Stimulated activated CD4-positive, alpha-beta T cell treated with anti-CD3 and anti-CD28 coated beads, TNF-alpha, amount 100 ng/mL, for 1 hour (primary cell): ENCODE results near the gene ADGRF3.
A peak's percentile ranks its signal among the peaks of the same experiment; 100 is the strongest.
"Not testable (repeated sequence)": the region's sequence is repeated elsewhere in the genome, so short reads cannot be mapped to it uniquely, and the experiment has no call there.

ENCODE experiments used
- DNase-seq, 3 donors: peaks; one replicate each; pipeline ENCODE4 v3.0.0-alpha.2; 2020; ENCODE audit warnings: low read depth in 3 of 3, low spot score in 1 of 3

Gene ADGRF3

DNA sequence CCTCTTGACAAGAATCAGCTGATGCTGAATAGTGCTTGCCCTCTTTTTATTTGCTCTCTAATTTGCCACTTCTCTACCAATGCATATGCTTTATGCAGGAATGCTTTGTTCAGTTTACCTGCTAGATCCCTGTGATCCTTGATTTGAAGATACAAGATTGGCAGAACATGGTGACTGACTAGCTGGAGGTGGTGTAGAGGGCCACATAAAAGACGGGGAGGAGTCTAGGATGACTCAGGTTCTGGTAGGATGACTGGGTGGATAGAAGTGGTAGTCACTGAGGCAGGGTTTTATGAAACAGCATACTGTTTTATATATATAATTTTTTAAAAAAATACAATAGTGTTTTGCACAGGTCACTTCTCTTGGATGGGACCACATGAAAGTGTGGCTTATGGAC lies 6.3 kb upstream of the ADGRF3 start:
- DNase-seq: no peak

DNA sequence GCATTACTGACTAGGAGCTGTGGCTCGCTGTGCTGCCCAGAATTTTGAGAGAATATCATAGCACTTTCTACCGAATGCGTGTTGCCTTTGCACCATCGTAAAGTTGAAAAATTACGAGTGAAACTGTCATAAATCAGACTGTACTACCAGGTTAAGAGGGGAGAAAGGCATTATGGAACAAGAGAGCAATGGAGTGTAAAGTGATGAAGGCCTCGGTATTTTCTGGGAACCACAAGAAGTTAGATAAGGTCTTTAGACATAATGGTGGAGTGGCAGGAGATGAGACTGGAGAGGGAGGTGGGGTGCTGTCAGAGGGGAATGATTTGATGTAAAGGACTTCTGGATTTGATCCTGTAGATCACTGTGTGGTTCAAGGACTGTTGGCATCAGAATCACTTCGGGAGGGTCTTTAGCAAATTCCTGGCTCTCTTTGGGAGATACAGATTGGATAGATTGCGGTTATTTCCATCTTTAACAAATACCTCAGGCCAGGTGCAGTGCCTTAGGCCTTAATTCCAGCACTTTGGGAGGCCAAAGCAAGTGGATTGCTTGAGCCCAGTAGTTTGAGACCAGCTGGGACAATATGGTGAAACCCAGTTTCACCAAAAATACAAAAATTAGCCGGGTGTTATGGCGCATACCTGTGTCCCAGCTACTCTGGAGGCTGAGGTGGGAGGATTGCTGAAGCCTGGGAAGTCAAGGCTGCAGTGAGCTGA lies 4.9 kb upstream of the ADGRF3 start:
- DNase-seq: no peak

DNA sequence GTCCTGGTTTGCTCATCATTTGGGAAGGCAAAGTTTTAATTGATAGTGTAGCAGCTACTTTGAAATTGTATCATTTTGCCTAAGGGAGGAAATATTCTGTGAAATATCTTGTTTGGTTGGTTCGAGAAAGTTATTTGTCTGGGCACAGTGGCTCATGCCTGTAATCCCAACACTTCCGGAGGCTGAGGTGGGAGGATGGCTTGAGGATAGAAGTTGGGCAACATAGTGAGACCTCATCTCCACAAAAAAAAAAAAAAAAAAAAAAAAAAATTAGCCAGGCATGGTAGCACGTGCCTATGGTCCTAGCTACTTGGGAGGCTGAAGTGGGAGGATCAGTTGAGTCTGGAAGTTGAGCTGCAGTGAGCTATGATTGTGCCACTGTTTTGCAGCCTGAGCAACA lies 3.1 kb upstream of the ADGRF3 start:
- DNase-seq: no peak

DNA sequence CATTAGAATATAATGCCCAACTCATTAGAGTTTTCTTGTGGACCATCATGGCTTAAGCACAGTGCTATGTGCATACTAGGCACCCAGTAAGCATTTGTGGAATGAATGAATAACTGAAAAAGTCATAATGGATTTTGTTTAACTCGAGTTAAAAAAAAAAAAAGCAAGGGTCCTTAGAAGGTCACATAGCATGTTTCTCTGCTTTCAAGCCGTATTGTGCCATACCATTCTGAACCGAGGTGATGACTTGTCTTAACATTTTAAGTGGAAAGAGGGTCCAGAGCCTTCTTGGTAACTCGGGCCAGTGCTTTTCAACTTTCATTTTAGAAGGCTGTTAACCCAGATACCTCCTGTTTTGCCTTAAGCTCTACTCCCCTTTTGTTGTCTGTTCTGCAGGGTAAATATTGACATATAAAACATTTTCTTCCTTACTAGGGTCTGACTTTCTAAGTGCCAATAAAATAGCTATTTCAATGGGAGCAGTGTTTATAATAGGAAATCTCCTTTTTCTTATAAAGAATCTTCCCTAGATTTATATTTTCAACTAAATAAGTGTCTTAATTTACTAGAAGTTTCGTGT lies 787 bp upstream of the ADGRF3 start:
- DNase-seq: no peak

DNA sequence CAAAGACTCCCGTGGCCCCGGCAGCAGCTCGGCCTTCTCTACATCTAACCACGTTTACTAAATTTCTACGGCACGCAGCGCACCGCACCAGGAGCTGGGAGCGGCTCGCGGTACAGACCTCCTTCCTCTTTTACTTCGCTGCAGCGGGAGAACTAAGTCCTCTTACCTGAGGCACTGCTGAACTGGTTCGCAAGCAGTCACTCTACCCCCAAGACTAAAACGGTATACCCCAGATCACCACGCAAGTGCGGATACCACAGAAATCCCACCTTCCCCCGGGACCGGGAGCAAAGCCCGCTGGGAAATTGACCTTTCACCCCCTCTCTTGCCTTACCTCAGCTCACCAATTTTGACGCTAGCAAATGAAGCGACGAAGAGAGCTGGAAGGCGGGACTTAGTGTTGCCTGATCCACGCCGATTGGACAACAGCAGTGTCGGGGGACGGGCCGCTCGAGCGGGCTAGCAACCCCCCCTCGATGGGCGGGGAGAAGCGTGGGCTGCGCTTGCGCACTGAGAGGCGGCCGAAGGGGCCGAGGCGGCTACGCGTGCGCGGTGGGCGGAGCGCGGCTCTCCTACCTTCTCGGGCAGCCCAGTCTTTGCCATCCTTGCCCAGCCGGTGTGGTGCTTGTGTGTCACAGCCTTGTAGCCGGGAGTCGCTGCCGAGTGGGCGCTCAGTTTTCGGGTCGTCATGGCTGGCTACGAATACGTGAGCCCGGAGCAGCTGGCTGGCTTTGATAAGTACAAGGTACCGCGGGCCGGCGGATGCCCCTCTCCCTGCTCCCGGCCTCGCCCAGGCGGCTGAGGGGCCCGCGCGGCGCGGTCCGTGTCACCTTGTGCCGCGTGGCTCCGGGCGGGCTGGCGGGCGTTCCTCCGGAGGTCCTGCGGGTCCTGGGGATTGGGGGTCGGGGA lies 790 bp downstream of the ADGRF3 start, which contains the start of gene SELENOI:
TSS of gene SELENOI (plus strand) at position 599 of the 909 bp plus-strand sequence. CDS start at position 689, 90 bp downstream.
- DNase-seq: peak; percentile 98 to 99 (median 99)

DNA sequence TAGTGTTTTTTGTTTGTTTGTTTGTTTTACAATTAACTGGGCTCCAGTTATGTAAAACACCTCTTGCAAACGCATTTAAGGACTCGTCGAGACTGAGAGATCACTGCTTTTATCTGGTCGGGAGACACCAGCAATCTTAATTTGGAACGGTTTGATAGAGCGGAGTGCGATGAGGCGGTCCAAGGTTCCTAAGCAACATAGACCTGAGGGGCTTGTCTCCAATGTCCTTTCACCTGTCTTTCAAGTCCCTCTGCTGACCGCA lies 1.4 kb downstream of the ADGRF3 start:
- no peak for DNase-seq

DNA sequence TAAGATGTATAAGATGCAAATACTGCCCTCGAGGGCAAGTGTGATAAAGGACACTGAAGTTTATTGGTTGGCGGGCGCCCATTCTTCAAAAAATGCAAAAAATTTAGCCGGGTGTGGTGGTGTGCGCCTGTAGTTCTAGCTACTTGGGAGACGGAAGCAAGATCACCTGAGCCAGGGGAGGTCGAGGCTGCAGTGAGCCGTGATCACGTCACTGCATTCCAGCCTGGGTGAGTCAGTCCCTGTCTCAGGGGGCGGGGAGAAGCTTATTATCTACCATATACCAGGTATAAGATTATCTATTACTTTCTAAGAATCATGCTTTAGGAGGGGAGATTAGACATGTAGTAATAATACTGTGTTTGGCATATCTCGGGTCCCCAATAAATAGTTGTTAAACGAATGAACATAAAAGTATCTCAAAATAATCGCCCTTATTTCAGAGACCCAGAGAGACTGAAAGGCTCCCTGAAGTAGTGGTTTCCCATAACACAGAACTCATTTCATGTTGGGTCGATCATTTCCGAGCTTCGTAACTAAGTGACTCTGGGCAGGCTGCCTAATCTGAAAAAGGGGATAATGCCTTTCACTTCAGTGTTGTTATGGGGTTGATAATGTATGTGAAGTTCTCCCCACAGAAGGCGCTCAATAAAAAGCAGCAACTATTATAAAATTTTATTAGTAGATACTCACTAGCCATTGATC lies 1.9 kb downstream of the ADGRF3 start:
- peak in 1 of 3 donors; percentile 12 for DNase-seq

DNA sequence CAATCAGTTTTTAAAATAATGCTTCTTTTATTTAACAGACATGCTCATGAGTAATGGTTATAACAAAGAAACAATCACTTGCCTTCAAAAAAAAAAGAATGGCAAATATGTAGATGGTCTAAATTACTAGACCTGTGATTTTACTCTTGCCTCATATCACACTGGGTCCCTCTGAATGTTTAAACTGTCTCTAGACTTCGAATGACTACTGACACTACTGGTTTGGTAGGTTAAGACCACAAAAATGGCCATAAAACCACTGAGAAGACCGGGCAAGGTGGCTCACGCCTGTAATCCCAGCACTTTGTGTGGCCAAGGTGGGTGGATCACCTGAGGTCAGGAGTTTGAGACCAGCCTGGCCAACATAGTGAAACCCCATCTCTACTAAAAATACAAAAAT lies 5.8 kb downstream of the ADGRF3 start:
- no peak for DNase-seq

DNA sequence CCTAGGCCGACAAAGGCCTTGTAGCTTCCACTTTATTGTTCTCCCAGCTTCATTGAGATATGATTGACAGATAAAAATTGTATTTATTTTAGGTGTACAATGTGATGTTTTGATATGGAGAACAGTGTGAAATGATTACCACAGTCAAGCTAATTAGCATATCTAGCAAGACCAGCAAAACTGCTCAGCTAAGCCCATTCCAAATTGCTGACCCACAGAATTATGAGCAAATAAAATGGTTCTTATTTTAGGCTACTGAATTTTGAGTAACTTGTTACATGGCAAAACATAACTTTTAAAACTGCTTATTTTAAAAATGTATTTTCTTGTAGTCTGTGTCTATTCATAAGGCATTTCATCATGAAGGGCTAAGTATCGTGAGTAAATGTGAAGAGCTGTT lies 9.3 kb downstream of the ADGRF3 start:
- no peak for DNase-seq

DNA sequence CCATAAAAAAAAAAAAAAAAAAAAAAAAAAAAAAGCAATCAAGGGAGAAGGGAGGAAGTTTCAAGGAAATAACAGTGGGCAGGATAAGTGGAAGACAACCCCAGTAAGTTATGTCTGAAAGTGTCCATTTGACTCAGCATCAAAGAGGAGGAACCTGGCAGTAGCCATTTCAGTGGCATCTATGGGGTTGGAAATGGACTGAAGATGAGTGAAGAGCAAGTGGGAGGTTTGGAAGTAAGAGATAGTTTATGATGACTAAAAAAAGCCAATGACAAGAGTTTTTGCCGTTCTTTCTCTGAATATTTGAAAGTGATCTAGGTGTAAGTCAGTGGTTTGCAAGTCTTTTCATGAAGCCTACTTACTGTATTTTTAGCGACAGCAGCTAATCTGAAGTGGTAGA lies 9.9 kb downstream of the ADGRF3 start:
- DNase-seq: no peak

DNA sequence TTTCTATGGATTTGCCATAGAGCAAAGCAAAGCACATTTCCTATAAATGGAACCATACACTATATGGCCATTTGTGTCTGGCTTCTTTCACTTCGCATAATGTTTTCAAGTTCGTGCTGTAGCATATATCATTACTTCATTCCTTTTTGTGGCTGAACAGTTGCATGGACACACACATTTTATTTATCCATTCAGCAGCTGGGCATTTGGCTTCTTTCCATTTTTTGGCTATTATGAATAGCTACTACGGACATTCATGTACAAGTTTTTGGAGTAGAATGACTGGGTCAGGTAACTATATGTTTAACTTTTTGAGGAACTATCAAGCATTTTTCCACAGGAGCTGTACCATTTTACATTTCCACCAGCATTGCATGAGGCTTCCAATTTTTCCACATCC lies 11.4 kb downstream of the ADGRF3 start:
- no peak for DNase-seq

DNA sequence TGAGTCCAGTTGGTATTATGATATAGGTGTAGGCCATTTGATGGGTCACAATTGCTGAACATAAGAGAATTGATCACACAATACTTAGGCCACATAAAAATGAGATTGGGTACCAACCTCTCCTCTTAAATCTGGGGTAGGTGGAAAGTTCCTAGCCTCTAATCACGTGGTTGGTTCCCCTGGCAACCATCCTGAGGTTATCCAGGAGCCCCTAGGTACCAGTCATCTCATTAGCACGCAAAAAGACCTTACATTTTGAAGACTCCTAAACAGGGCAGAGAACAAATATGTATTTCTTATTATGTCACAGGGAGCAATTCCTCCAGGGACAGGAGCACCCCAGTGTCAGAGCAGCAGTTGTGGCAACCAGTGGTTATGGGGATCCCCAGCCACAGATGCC lies 13.3 kb downstream of the ADGRF3 start:
- DNase-seq: no peak

DNA sequence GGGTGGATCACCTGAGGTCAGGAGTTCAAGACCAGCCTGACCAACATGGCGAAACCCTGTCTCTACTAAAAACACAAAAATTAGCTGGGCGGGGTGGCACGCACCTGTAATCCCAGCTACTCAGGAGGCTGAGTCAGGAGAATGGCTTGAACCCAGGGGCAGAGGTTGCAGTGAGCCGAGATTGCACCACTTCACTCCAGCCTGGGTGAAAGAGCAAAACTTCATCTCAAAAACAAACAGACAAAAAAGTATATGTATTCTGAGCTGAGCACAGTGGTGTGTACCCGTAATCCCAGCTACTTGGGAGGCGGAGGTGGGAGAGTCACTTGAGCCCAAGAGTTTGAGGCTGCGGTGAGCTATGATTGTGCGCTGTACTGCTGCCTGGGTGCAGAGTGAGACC lies 15.3 kb downstream of the ADGRF3 start:
- not testable (repeated sequence) for DNase-seq

DNA sequence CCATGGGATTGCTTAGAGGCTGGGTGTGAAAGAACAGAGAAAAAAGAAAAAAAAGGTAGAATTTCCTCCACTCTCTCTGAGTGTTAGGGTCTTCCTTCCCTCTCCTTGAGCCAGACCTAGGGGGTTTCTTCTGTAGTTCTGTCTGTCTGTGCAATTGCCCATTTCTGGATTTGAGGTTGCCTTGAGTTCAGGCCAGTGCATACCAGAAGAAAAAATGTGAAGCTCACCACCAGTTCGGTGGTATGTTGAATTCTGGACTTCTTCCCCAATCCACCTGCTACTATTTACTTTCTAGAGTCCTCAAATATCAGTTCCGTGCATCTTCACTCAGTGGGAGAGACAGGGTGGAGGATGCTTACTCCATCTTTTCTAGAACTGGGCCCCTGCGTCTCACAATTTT lies 16.0 kb downstream of the ADGRF3 start:
- no peak for DNase-seq

DNA sequence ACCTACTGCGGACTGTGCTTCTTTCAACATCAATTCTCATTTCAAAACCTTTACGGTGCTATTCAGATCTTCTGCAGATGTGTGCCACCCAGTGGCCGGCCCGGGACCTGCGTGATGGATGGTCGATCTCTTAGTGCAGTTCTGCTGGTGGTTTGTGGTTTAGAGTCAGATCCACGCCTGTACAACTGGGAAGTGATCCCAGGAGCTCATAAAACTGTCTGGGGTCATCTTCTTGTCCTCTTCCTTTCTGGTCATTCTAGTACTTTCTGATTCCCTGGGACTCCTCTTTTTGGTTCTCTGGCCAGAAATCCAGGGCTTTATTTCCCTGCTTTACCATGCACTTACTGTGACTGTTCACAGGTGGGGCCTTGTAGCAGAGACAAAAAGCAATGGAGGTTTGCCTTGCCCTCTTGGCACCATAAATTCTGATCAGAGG lies 16.5 kb downstream of the ADGRF3 start:
- DNase-seq: peak; percentile 54 to 75 (median 60)

DNA sequence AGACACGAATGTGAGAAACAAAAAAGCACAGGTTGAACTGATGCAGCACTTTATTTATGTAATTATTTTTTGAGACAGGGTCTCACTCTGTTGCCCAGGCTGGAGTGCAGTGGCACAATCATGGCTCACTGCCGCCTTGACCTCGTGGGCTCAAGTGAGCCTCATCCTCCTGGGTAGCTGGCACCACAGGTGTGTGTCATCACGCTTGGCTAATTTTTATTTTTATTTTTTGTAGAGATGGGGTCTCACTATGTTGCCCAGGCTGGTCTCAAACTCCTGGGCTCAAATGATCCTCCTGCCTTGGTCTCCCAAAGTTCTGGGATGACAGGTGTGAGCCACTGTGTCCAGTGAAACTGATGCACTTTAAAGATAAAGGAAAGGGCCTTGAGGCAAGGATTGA lies 17.5 kb downstream of the ADGRF3 start:
- DNase-seq: not testable (repeated sequence)

DNA sequence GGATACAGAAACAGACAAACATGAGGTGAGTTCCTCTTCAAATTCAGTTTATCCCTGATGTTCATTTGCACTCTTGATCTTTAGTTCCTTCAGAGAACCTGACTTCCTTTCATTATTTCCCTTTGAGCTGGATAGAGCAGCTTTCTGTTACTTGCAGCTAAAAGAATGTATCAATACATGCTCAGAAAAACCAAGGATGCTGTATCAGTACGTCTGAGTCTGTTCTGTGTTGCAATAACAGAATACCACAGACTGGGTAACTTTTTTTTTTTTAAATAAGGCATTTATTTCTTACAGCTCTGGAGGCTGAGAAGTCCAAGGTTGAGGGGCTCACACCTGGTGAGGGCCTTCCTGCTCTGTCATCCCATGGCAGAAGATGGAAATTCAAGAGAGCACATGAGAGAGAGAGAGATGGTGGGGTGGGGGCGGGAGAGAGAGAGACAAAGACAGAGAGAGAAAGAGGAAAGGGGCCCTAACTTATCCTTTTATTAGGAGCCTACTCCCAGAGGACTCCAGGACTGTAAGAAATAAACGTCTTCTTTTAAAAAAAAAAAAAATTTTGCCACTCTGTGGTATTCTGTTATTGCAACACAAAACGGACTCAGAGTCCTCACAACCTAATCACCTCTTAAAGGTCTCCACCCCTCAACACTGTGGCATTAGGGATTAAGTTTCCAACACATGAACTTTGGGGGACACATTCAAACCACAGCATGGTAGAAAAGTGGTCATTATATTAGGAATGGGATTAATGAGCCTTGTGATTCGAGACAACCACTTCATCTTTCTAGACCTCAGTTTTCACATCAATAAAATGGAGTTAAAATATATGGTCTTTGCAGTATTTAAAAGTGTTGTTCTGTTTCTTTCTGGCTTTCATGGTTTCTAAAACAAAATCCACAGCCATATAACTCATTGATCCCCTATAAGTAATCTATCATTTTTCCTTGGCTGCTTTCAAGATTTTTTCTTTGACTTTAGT lies 19.0 kb downstream of the ADGRF3 start:
- no peak for DNase-seq

DNA sequence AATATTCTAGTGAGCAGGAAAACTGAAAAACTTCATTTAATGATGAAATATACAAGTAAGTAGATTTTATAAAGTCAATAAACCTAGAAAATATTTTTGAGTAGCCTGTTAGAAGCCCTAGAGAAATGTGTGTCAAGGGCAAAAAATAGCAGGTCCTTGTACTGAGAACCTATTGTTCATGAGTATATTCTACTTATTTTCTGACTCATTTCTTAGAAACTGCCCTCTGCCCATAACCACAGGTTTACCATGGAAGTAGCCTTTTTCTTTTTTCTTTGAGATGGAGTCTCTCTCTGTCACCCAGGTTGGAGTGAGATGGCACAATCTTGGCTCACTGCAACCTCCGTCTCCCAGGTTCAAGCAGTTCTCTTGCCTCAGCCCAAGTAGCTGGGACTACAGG lies 20.1 kb downstream of the ADGRF3 start:
- DNase-seq: no peak

DNA sequence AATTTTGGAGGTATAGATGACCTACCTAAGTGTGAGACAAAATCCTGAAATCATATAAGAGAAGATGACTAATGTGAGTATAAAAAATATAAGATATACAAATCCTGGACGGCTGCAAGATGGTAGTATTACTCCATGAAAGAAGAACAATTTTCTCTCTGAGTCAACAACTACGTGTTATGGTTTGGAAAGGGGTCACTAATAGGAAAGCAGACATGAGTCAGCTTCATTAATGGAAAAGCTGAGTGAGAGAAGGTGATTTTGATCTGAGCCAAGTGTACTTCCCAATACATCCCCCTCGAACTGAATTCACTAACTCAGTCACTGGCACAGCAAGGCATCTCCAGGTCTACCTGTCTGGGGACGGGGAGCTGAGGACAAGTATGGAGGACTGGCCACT lies 20.7 kb downstream of the ADGRF3 start:
- no peak for DNase-seq

DNA sequence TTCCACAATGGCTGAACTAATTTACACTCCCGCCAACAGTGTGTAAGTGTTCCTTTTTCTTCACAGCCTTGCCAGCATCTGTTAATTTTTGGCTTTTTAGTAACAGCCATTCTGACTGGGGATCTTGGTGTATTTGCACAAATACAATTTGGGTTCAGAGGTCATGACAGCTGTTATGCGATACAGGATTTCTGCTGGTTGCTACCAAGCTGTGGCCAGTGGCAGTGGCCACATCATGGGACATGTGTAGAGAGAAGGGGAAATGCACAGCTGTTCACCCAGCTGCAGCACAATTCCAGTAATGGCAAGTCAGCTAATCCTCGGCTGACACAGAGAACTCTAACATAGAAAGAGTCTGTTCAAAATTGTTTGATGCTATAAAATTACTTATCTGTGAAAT lies 21.7 kb downstream of the ADGRF3 start:
- DNase-seq: no peak
